Esophagus muscularis mucosa (tissue), 3 donors: ENCODE results near the gene TMEM95.

Experiments
- POLR2AphosphoS5 ChIP-seq, 2 donors: sonication (generic); formaldehyde crosslinking; IDR thresholded peaks; one replicate each; pipeline ENCODE4 v1.6.1; 2017; ENCODE audit warnings: antibody characterized with exemption in 2 of 2
- TF ChIP-seq, protein P1 (sequence below), 3 experiments: fragments of 200-600 bp in 2 of 3; fragments of 450-650 bp in 1 of 3; sonication (generic) in 2 of 3; IDR thresholded peaks; one replicate each; pipeline ENCODE4 v1.5.1; 2017 to 2019; ENCODE audit warnings: antibody characterized with exemption in 3 of 3, mild to moderate bottlenecking in 2 of 3, moderate library complexity in 1 of 3

DNA sequence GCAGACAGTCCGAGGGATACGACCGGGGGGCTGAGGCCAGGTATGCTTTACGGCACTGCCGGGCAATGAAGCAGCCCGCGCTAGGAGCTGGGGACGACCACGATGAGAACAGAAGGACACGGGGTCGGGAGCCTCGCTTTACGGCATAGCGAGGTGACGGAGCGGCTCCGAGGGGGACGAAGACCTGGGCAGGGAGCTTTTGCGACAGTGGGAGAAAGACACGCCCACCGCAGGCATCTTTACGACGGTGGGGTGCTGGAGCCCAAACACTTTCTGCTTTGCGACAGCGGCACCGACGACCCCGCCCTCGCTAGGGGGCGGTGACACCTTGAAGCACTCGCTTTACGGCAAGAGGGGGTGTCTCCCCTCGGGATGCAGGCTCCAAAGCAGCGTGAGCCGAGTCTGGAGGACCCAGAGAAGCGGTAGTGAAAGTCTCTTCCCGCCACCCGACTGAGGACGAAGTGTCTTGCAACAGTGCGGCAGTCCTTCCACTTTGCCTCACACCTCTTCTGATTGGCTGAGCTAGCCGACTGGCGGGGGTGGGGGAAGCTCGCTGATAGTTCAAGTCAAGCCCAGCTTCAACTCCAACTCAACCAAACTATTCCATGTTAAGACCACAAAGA is 25.5 kb upstream of the TMEM95 start:
- TF ChIP-seq POLR2AphosphoS5 (IDR thresholded peaks at IDR 0.05) = peak; percentile 95
- TF ChIP-seq, protein P1, sequence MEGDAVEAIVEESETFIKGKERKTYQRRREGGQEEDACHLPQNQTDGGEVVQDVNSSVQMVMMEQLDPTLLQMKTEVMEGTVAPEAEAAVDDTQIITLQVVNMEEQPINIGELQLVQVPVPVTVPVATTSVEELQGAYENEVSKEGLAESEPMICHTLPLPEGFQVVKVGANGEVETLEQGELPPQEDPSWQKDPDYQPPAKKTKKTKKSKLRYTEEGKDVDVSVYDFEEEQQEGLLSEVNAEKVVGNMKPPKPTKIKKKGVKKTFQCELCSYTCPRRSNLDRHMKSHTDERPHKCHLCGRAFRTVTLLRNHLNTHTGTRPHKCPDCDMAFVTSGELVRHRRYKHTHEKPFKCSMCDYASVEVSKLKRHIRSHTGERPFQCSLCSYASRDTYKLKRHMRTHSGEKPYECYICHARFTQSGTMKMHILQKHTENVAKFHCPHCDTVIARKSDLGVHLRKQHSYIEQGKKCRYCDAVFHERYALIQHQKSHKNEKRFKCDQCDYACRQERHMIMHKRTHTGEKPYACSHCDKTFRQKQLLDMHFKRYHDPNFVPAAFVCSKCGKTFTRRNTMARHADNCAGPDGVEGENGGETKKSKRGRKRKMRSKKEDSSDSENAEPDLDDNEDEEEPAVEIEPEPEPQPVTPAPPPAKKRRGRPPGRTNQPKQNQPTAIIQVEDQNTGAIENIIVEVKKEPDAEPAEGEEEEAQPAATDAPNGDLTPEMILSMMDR (IDR thresholded peaks at IDR 0.05) = peak in 1 of 3 experiments; percentile 3
